Astrocyte (in vitro differentiated cells and primary cell): ENCODE measurements around the gene USP1.

Source experiments
- EZH2 ChIP-seq: IDR thresholded peaks from 2 replicates; pipeline ENCODE4 v1.6.1; 2012; ENCODE audit warnings: mild to moderate bottlenecking, low read length, inconsistent platforms; ENCODE audit not compliant: insufficient read depth
- TF ChIP-seq, protein P1 (sequence below): IDR thresholded peaks from 2 replicates; pipeline ENCODE4 v1.5.1; 2011; ENCODE audit warnings: low read depth, mild to moderate bottlenecking, inconsistent platforms, low read length, moderate library complexity; ENCODE audit not compliant: insufficient read depth

DNA sequence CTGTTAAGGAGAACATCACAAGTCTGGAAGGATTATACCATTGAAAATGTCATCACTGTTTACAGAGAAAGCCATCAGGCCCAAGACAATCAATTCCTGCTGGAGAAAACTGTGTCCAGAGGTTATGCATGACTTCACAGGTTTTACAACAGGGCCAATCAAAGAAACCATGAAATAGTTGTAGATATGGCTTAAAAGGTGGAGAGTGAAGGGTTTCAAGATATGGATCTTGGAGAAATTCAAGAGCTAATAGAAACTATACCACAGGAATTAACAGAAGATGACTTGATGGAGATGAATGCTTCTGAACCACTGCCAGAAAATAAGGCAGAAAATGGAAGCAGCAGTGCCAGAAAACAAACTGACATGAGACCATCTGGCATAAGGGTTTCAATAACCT, 30.2 kb downstream of the USP1 start:
- TF ChIP-seq, protein P1, sequence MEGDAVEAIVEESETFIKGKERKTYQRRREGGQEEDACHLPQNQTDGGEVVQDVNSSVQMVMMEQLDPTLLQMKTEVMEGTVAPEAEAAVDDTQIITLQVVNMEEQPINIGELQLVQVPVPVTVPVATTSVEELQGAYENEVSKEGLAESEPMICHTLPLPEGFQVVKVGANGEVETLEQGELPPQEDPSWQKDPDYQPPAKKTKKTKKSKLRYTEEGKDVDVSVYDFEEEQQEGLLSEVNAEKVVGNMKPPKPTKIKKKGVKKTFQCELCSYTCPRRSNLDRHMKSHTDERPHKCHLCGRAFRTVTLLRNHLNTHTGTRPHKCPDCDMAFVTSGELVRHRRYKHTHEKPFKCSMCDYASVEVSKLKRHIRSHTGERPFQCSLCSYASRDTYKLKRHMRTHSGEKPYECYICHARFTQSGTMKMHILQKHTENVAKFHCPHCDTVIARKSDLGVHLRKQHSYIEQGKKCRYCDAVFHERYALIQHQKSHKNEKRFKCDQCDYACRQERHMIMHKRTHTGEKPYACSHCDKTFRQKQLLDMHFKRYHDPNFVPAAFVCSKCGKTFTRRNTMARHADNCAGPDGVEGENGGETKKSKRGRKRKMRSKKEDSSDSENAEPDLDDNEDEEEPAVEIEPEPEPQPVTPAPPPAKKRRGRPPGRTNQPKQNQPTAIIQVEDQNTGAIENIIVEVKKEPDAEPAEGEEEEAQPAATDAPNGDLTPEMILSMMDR: no peak
- no peak for TF ChIP-seq EZH2
